OCI-LY7 (cell line): ENCODE measurements around the gene LBX2.

Source experiments
- CTCF ChIP-seq: fragments of 200-600 bp; sonication (generic); conservative IDR thresholded peaks from 2 replicates; pipeline ENCODE4 v1.5.1; 2014; ENCODE audit warnings: mild to moderate bottlenecking, antibody characterized with exemption, low read length, moderate library complexity, mixed read lengths
- EZH2phosphoT487 ChIP-seq: fragments of 200-600 bp; sonication (generic); IDR thresholded peaks from 2 replicates; pipeline ENCODE4 v1.6.1; 2018; ENCODE audit warnings: low read depth, borderline replicate concordance, mild to moderate bottlenecking, mixed run types, antibody characterized with exemption, low read length, moderate library complexity, mixed read lengths

DNA sequence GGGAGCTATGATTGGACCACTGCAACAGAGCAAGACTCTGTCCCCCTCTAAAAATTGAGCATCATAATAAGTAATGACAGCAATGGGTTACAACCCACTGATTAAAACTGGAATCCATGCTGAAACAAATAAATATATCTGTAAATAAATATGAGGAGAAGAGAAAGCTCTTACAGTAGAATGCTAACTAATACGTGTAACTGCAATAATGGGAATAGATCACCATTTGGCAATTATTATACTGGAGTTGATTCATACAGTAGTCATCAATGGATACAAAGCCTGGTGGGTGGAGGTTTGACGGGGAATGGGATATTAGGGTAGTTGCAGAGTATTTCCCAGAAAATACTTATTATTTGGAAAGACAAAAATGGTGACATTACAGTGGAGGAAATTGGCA, 50.6 kb downstream of the LBX2 start:
- TF ChIP-seq CTCF (no peak), EZH2phosphoT487 (no peak)
